Upper lobe of right lung (tissue), 1 donor: ENCODE measurements around the gene MAML1. TPM values are rescaled to one million over a fixed set of nuclear protein-coding genes. Genes with fewer than 3 reads are reported as not detected.
A peak's percentile ranks its signal among the peaks of the same experiment; 100 is the strongest.

Experiments used
- ATAC-seq: fragments of 200-7000 bp; cut with Tn5 transposase; one replicate; pipeline ENCODE4 v1.9.1; 2020; ENCODE audit warnings: mild to moderate bottlenecking, moderate library complexity
- DNase-seq: peaks from one replicate; pipeline ENCODE4 v3.0.0-alpha.2; 2020
- H3K27ac ChIP-seq: fragments of 200-600 bp; one replicate; pipeline ENCODE4 v1.8.0; 2022
- H3K27me3 ChIP-seq: fragments of 200-600 bp; one replicate; pipeline ENCODE4 v1.8.0; 2022; ENCODE audit warnings: mild to moderate bottlenecking
- H3K36me3 ChIP-seq: fragments of 200-600 bp; one replicate; pipeline ENCODE4 v1.8.0; 2022
- H3K4me1 ChIP-seq: fragments of 200-600 bp; one replicate; pipeline ENCODE4 v1.8.0; 2022
- H3K4me3 ChIP-seq: fragments of 200-600 bp; one replicate; pipeline ENCODE4 v1.8.0; 2022; ENCODE audit warnings: mild to moderate bottlenecking
- H3K9me3 ChIP-seq: fragments of 200-600 bp; one replicate; pipeline ENCODE4 v1.8.0; 2022
- intact Hi-C: fragments of 100-400 bp; cut with DNase I; formaldehyde crosslinking; loops from one replicate; pipeline ENCODE4 v1.11.0; 2022
- total RNA-seq: library from RNA; stranded (reverse); fragmentation: NEBNext Ultra II Directional; extraction: Animal tissue kit (Norgen Biotek cat#: 25700); gene quantifications from one replicate; pipeline ENCODE4 v1.2.1, GENCODE V29; 2021
- TF ChIP-seq, protein P1 (sequence below): fragments of 200-600 bp; IDR thresholded peaks from one replicate; pipeline ENCODE4 v1.8.0; 2022; ENCODE audit warnings: antibody characterized with exemption
- donor health status: DM: no; HTN: yes; CAD: no; lungs with severe emphysema.

Gene MAML1
- total RNA-seq, 1 donor from 2014 or later, result 24.4 TPM

- Histone ChIP-seq H3K4me1 (peaks cover 29% of the 10 kb centered on the region), H3K27me3 (no peaks in the 10 kb centered on the region), H3K4me3 (peak overlapping the region; percentile 55), H3K9me3 (no peaks in the 10 kb centered on the region), H3K27ac (peak overlapping the region; percentile 17), H3K36me3 (peaks cover 2% of the 10 kb centered on the region)
- TF ChIP-seq, protein P1, sequence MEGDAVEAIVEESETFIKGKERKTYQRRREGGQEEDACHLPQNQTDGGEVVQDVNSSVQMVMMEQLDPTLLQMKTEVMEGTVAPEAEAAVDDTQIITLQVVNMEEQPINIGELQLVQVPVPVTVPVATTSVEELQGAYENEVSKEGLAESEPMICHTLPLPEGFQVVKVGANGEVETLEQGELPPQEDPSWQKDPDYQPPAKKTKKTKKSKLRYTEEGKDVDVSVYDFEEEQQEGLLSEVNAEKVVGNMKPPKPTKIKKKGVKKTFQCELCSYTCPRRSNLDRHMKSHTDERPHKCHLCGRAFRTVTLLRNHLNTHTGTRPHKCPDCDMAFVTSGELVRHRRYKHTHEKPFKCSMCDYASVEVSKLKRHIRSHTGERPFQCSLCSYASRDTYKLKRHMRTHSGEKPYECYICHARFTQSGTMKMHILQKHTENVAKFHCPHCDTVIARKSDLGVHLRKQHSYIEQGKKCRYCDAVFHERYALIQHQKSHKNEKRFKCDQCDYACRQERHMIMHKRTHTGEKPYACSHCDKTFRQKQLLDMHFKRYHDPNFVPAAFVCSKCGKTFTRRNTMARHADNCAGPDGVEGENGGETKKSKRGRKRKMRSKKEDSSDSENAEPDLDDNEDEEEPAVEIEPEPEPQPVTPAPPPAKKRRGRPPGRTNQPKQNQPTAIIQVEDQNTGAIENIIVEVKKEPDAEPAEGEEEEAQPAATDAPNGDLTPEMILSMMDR, result no peak
- ATAC-seq (no peak), DNase-seq (peak; percentile 74)
- intact Hi-C loops, result no loop called here
Measured at GRCh38 chr5:179816796-179817469, 84.3 kb downstream of the MAML1 start.

DNA sequence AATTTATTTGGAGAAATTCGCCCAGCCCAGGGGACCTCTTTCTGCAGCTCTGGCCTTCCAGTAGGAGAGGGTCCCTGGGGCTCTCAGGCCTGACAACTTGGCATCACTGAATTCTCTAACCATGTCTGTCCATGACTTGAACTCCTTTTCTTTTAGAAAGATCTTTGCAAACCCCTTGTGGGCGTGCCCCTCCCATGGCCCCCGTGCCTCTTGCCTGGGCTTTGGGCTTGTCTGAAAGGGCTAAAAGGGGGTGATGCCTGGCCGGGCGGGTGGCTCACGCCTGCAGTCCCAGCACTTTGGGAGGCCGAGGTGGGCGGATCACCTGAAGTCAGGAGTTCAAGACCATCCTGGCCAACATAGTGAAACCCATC, 84.8 kb downstream of the MAML1 start:
- intact Hi-C loops, result no loop called here
- Histone ChIP-seq H3K36me3 (peaks cover 7% of the 10 kb centered on the region), H3K9me3 (no peaks in the 10 kb centered on the region), H3K27ac (peak overlapping the region; percentile 97), H3K27me3 (no peaks in the 10 kb centered on the region), H3K4me1 (peaks cover 33% of the 10 kb centered on the region), H3K4me3 (peak overlapping the region; percentile 55)
- TF ChIP-seq, protein P1, result no peak
- DNase-seq (peak; percentile 61), ATAC-seq (no peak)

GRCh38 chr5:179817890-179818745, 85.5 kb downstream of the MAML1 start:
- H3K9me3 ChIP-seq, result no peaks in the 10 kb centered on the region
- intact Hi-C loops, result no loop called here
- peak overlapping the region; percentile 100 for H3K4me3 ChIP-seq
- peaks cover 40% of the 10 kb centered on the region for H3K4me1 ChIP-seq
- no peak for ATAC-seq
- peaks cover 14% of the 10 kb centered on the region for H3K36me3 ChIP-seq
- H3K27ac ChIP-seq, result peak overlapping the region; percentile 97
- DNase-seq, result peak; percentile 66
- TF ChIP-seq, protein P1, result no peak
- H3K27me3 ChIP-seq, result no peaks in the 10 kb centered on the region

DNA sequence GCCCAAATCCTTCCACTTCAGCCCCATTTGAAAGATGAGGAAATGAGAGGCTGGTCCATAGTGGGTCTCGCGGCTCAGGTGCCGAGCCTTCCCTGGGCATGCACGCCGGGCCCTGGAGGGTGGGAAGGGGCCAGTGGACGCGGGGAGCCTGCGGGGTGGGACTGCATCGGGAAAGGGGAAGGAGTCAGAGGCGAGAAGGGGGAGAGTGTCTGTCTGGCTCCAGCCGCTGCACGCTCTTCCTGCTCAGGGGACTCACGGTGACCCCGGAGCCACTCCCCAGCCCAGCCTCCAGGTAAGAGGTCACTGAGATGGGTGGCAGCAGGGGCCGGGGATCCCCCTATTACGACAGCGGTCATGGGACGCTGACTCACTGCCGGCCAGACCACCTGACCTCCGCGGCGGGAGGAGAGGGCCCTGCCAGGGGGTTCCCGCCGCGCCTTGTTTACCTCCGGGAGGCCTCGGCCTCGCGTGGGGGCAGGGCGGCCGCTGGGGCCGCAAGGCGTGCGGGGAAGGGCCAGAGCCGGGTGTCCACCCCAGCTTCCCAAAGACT, 86.2 kb downstream of the MAML1 start:
- TF ChIP-seq, protein P1, result no peak
- Histone ChIP-seq H3K4me1 (peaks cover 47% of the 10 kb centered on the region), H3K27ac (peak overlapping the region; percentile 97), H3K4me3 (peak overlapping the region; percentile 100), H3K9me3 (no peaks in the 10 kb centered on the region), H3K36me3 (peaks cover 21% of the 10 kb centered on the region), H3K27me3 (no peaks in the 10 kb centered on the region)
- peak; percentile 75 for ATAC-seq
- intact Hi-C loops, result no loop called here
- DNase-seq, result peak; percentile 98

DNA sequence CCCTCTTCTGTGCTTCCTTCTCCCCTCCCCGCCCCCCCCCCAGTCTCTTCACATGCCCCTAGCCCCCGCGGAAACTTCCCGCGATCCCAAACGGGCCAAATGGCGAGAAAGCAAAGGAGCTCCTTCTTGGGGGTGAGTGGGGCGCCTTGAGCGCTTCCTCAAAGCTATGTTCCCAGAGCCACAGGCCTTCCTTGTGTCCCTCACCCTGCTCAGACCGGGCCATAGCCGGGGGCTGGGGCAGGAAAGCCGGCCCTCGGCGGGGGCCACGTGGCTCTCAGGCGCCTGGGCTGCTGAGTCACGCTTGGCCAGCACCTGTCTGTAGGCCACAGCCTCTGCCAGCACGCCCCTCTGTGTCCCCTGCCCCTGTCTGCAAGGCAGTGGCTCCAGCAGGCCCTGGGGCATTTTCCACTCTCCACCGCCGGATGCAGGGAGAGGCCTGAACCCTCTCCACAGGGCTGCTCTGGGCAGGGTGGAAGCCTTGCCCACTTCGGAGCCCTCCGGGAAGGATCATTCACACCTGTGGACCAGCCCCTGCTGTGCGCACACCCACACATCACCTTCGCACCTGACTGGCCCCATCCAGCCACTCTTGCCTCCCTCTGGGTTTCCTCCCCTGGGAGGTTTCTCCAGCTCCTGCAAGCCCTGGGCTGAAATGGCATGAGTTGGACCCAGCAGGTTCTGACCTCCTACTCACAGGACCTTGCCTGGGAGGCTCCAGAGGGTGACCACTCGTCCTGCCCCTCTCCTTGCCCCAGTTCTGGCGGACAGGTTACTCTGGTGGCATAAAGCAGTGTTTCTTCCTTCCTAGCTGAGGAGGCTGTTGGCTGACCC, 86.9 kb downstream of the MAML1 start:
- H3K4me1 ChIP-seq, result peaks cover 54% of the 10 kb centered on the region

More for the DNA sequence above, 86.9 kb downstream of the MAML1 start:
- peak overlapping the region; percentile 100 for H3K4me3 ChIP-seq
- intact Hi-C loops, result no loop called here
- no peaks in the 10 kb centered on the region for H3K9me3 ChIP-seq
- H3K27ac ChIP-seq, result peak overlapping the region; percentile 97
- no peaks in the 10 kb centered on the region for H3K27me3 ChIP-seq
- peaks cover 28% of the 10 kb centered on the region for H3K36me3 ChIP-seq
- DNase-seq (peak; percentile 90), ATAC-seq (peak; percentile 31)
- TF ChIP-seq, protein P1, result no peak
